Posterior cingulate gyrus (tissue), 11 donors: ENCODE measurements around the gene CPNE7.

ENCODE experiments used
- DNase-seq, 10 donors: peaks; one replicate each; pipeline versions ENCODE4 v3.0.0 to v3.0.0-alpha.2; 2020 to 2021; ENCODE audit warnings: mixed read lengths in 3 of 10
- intact Hi-C: fragments of 100-400 bp; cut with DNase I; formaldehyde crosslinking; loops from one replicate; pipeline ENCODE4 v1.15.1; 2023

The CPNE7 gene

GRCh38 chr16:89643769-89644300 is 68.3 kb downstream of the CPNE7 start:
- intact Hi-C loops, result loop anchor here (10.0 kb wide), 1 partner anchor 79 kb away; the partner anchor contains the start of gene RPL13
- DNase-seq, result no peak

- intact Hi-C loops, result loop anchor here (10.0 kb wide), 1 partner anchor 80 kb away; the partner anchor contains the start of gene RPL13
- DNase-seq, result no peak
Measured at GRCh38 chr16:89645122-89645521, 69.6 kb downstream of the CPNE7 start.

- intact Hi-C loops, result loop anchor here (10.0 kb wide), 1 partner anchor 81 kb away; the partner anchor contains the start of gene RPL13
Measured at GRCh38 chr16:89646270-89646669, 70.7 kb downstream of the CPNE7 start.

More at GRCh38 chr16:89646270-89646669, 70.7 kb downstream of the CPNE7 start:
- peak in 1 of 10 donors; percentile 76 for DNase-seq
